ENCODE measurements around the gene ARHGEF19. TPM values are rescaled to one million over a fixed set of nuclear protein-coding genes. Genes with fewer than 3 reads are reported as not detected.
A peak's percentile ranks its signal among the peaks of the same experiment; 100 is the strongest.

ARHGEF19 gene
- total and polyA plus RNA-seq, 9 of the 15 experiments (the other 6 are each of a cell fraction or from before 2014, with no cell fraction given), result 0.73 to 21.0 (median 5.2) TPM

- BruUV-seq (replicated peaks), result no TSS peak
- peaks cover 7% of the 10 kb centered on the region for H3K9me1 ChIP-seq (ENCODE audit: control insufficient read depth, insufficient read depth, low read length)
- H3K4me2 ChIP-seq (ENCODE audit: insufficient read depth, low read length), result no peak overlapping the region
- H3K27me3 ChIP-seq (ENCODE audit: control insufficient read depth in 2 of 2, insufficient read depth in 2 of 2, low read length in 2 of 2), result no peaks in the 10 kb centered on the region
- peaks cover 6% of the 10 kb centered on the region; the same call in 1 of the 3 replicates for H3K79me2 ChIP-seq (ENCODE audit: control insufficient read depth, insufficient read depth, low read length)
- no peaks in the 10 kb centered on the region for H4K20me1 ChIP-seq (replicated peaks; ENCODE audit: control insufficient read depth, insufficient read depth, low read length)
- in situ Hi-C loops (cut with MboI) (loop anchor here (5.0 kb wide), 1 partner anchor 162 kb away; no protein-coding TSS in a partner anchor), intact Hi-C loops (cut with micrococcal nuclease) (loop anchor here (1.0 to 5.0 kb wide), 5 partner anchors 38 to 165 kb away; partner anchors contain the start of gene FBXO42)
- no peaks in the 10 kb centered on the region for H3K9me3 ChIP-seq (replicated peaks; ENCODE audit: control insufficient read depth, insufficient read depth, low read depth, low read length)
- FAIRE-seq (no peak), DNase-seq (ENCODE audit: extremely low read depth in 1 of 4, low spot score in 3 of 4) (no peak), ATAC-seq (peak; percentile 17; the same call in 2 of the 3 replicates)
- ChIA-PET CTCF (ENCODE audit: low intra/inter-chr PET ratio) (interaction anchor here (0.9 to 2.7 kb wide), 8 partner anchors 39 to 236 kb away, joined by 3 to 38 read pairs (median 6); partner anchors contain the start of gene FAM131C), POLR2A (interaction anchor here (0.6 to 1.6 kb wide), 7 partner anchors 9 to 165 kb away, joined by 3 to 6 read pairs (median 4); no protein-coding TSS in a partner anchor)
- H3K9ac ChIP-seq (ENCODE audit: insufficient read depth in 1 of 2, low read depth in 2 of 2, low read length in 2 of 2), result peak overlapping the region in 1 of 2 experiments; percentile 33; a peak in 1 of 4 replicates
- WGBS (ENCODE audit: insufficient coverage, low coverage, missing lambda C conversion rate), result 42% methylated on average over 8 of the region's 8 CpGs
- no peak overlapping the region for H3K27ac ChIP-seq (ENCODE audit: extremely low read depth, low read depth, low read length)
- H3K36me3 ChIP-seq (ENCODE audit: control insufficient read depth, insufficient read depth, low read length), result peaks cover 28% of the 10 kb centered on the region
- peaks cover 13 to 42% of the 10 kb centered on the region in 2 experiments for H3K4me1 ChIP-seq (replicated peaks in 1 of 2; ENCODE audit: control insufficient read depth in 2 of 2, insufficient read depth in 2 of 2, low read length in 2 of 2)
- H3K4me3 ChIP-seq, result no peak overlapping the region
- H2AFZ ChIP-seq (ENCODE audit: low read depth, low read length), result no peak overlapping the region
- TF ChIP-seq ZNF696 (CRISPR knock-in tag; conservative IDR thresholded peaks at IDR 0.05) (no peak), ZC3H8 (IDR thresholded peaks at IDR 0.05) (no peak), MAZ (CRISPR knock-in tag; conservative IDR thresholded peaks at IDR 0.05 in 1 of 2, IDR thresholded peaks at IDR 0.05 in 1 of 2) (no peak), ZNF253 (CRISPR knock-in tag; conservative IDR thresholded peaks at IDR 0.05) (no peak), SUPT5H (IDR thresholded peaks at IDR 0.05) (peak; percentile 31; the same call in 1 of the 2 replicates), OTX1 (CRISPR knock-in tag; IDR thresholded peaks at IDR 0.05) (no peak), KDM4B (IDR thresholded peaks at IDR 0.05; ENCODE audit: borderline replicate concordance in 2 of 2, low read depth in 1 of 2) (0 out of 4 replicates have a peak, but pooled peaks of 1 of the 2 experiments have one; percentile 31), ESRRA (IDR thresholded peaks at IDR 0.05; ENCODE audit: borderline replicate concordance, low read depth) (0 out of 2 replicates have a peak, but pooled peaks have one; percentile 7), SRSF9 (IDR thresholded peaks at IDR 0.05; ENCODE audit: borderline replicate concordance, low read depth, low read length) (no peak), ZBTB5 (IDR thresholded peaks at IDR 0.05) (no peak), ARNT (IDR thresholded peaks at IDR 0.05) (0 out of 4 replicates have a peak, but pooled peaks of 1 of the 2 experiments have one; percentile 11), PML (IDR thresholded peaks at IDR 0.05; ENCODE audit: low read length) (no peak), POLR2A (conservative IDR thresholded peaks at IDR 0.05) (0 out of 2 replicates have a peak, but pooled peaks have one; percentile 38), ELF1 (tag; IDR thresholded peaks at IDR 0.05) (no peak), ARHGAP35 (IDR thresholded peaks at IDR 0.05; ENCODE audit: partially characterized antibody) (no peak), NR1H2 (CRISPR knock-in tag; IDR thresholded peaks at IDR 0.05) (no peak), ZNF24 (IDR thresholded peaks at IDR 0.05) (no peak), ARID3A (IDR thresholded peaks at IDR 0.05; ENCODE audit: borderline replicate concordance, low read depth, low read length) (no peak), TEAD2 (tag; IDR thresholded peaks at IDR 0.05) (no peak), ZNF717 (CRISPR knock-in tag; IDR thresholded peaks at IDR 0.05) (no peak)
These were observed 32.3 kb upstream of the ARHGEF19 start for GRCh38 chr1:16244650-16245285.

All from K562 (cell line).